Uterus (tissue), 4 donors: Measurements from ENCODE around the gene IFNA16. TPM values are rescaled to one million over a fixed set of nuclear protein-coding genes. Genes with fewer than 3 reads are reported as not detected.
"Not testable (repeated sequence)": the region's sequence is repeated elsewhere in the genome, so short reads cannot be mapped to it uniquely, and the experiment has no call there.

ENCODE experiments used
- DNase-seq, 2 donors: peaks; one replicate each; pipeline ENCODE4 v3.0.0-alpha.2; 2019 to 2020
- H3K27ac ChIP-seq, 2 donors: fragments of 200-600 bp; sonication (generic); 1 replicate in 1 of 2; 2 replicates in 1 of 2; pipeline ENCODE4 v1.5.1; 2016 to 2018
- H3K27me3 ChIP-seq, 2 donors: fragments of 200-600 bp; sonication (generic); one replicate each; pipeline ENCODE4 v1.5.1; 2018 to 2019; ENCODE audit warnings: control low read depth in 1 of 2
- H3K36me3 ChIP-seq, 2 donors: fragments of 200-600 bp; sonication (generic); one replicate each; pipeline ENCODE4 v1.5.1; 2019; ENCODE audit warnings: control low read depth in 1 of 2
- H3K4me1 ChIP-seq, 2 donors: fragments of 200-600 bp; sonication (generic); one replicate each; pipeline ENCODE4 v1.5.1; 2018 to 2019; ENCODE audit warnings: control low read depth in 1 of 2
- H3K4me3 ChIP-seq, 2 donors: fragments of 200-600 bp; sonication (generic); 1 replicate in 1 of 2; 2 replicates in 1 of 2; pipeline ENCODE4 v1.5.1; 2018 to 2019; ENCODE audit warnings: mild to moderate bottlenecking in 1 of 2
- H3K9me3 ChIP-seq, 2 donors: fragments of 200-600 bp; sonication (generic); one replicate each; pipeline ENCODE4 v1.5.1; 2019; ENCODE audit warnings: control low read depth in 1 of 2
- POLR2A ChIP-seq, 2 donors: fragments of 450-650 bp; IDR thresholded peaks; one replicate each; pipeline ENCODE4 v1.6.1; 2016; ENCODE audit warnings: antibody characterized with exemption in 2 of 2, mild to moderate bottlenecking in 1 of 2, moderate library complexity in 1 of 2
- intact Hi-C: fragments of 100-400 bp; cut with DNase I; formaldehyde crosslinking; loops from one replicate; pipeline ENCODE4 v1.15.1; 2023; ENCODE audit warnings: low total_unique reads
- total RNA-seq, 4 donors: library from RNA; depleted of rRNA in 3 of 4; stranded (reverse); fragments of >200 nt in 3 of 4; gene quantifications; one replicate each; pipeline versions ENCODE4 v1.1.0 to v1.2.4, GENCODE V29; 2014 to 2023
- TF ChIP-seq, protein P1 (sequence below), 4 experiments: fragments of 200-600 bp in 2 of 4; fragments of 450-650 bp in 2 of 4; sonication (generic) in 2 of 4; IDR thresholded peaks; one replicate each; pipeline ENCODE4 v1.5.1; 2016 to 2019; ENCODE audit warnings: antibody characterized with exemption in 4 of 4, mild to moderate bottlenecking in 2 of 4, moderate library complexity in 1 of 4
- donor health status: DM: yes; HTN: yes; CAD: no.

IFNA16 gene
- total RNA-seq, 4 donors from 2014 or later, result not detected

GRCh38 chr9:21210311-21210710 lies 6.8 kb downstream of the IFNA16 start:
- Histone ChIP-seq H3K4me3 (no peak overlapping the region), H3K4me1 (no peaks in the 10 kb centered on the region), H3K9me3 (no peaks in the 10 kb centered on the region), H3K27me3 (no peaks in the 10 kb centered on the region), H3K36me3 (no peaks in the 10 kb centered on the region), H3K27ac (no peak overlapping the region)
- intact Hi-C loops, result no loop called here
- no peak for DNase-seq
- no peak for TF ChIP-seq POLR2A (IDR thresholded peaks at IDR 0.05)
- TF ChIP-seq, protein P1, sequence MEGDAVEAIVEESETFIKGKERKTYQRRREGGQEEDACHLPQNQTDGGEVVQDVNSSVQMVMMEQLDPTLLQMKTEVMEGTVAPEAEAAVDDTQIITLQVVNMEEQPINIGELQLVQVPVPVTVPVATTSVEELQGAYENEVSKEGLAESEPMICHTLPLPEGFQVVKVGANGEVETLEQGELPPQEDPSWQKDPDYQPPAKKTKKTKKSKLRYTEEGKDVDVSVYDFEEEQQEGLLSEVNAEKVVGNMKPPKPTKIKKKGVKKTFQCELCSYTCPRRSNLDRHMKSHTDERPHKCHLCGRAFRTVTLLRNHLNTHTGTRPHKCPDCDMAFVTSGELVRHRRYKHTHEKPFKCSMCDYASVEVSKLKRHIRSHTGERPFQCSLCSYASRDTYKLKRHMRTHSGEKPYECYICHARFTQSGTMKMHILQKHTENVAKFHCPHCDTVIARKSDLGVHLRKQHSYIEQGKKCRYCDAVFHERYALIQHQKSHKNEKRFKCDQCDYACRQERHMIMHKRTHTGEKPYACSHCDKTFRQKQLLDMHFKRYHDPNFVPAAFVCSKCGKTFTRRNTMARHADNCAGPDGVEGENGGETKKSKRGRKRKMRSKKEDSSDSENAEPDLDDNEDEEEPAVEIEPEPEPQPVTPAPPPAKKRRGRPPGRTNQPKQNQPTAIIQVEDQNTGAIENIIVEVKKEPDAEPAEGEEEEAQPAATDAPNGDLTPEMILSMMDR (IDR thresholded peaks at IDR 0.05), result no peak

- DNase-seq, result not testable (repeated sequence)
Measured at GRCh38 chr9:21207043-21207442, 10.1 kb downstream of the IFNA16 start, which contains the start of gene IFNA10. TSS of gene IFNA10 (minus strand) at chr9:21207143. CDS start at chr9:21207097, 46 bp downstream.

DNA sequence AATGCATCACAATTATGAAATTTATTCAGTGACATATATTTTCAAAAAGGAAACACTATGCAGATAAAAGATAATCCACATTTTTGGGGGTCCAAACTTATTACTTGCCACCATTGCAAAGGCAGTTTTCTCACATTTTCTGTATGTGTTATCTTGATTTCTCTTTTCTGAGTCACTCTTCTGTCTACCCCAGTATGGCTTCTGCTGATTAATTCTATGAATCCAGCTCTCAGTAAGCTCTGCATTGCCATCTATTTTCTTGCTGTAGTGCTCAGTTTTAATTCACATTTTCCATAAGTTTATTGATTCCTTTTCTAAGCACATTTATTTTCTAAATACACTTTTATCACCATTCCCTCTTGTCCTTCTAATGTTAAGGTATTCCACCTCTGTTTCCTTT lies 11.9 kb downstream of the IFNA16 start:
- Histone ChIP-seq H3K27ac (no peak overlapping the region), H3K36me3 (no peaks in the 10 kb centered on the region), H3K9me3 (no peaks in the 10 kb centered on the region), H3K4me1 (no peaks in the 10 kb centered on the region), H3K4me3 (no peak overlapping the region), H3K27me3 (no peaks in the 10 kb centered on the region)
- TF ChIP-seq POLR2A (IDR thresholded peaks at IDR 0.05), result no peak
- TF ChIP-seq, protein P1 (IDR thresholded peaks at IDR 0.05), result no peak
- intact Hi-C loops, result no loop called here
- no peak for DNase-seq

More at GRCh38 chr9:21207043-21207442, 10.1 kb downstream of the IFNA16 start, which contains the start of gene IFNA10:
- H3K4me3 ChIP-seq, intact Hi-C loops, H3K9me3 ChIP-seq, H3K4me1 ChIP-seq, H3K27me3 ChIP-seq, H3K36me3 ChIP-seq, H3K27ac ChIP-seq: not testable (repeated sequence)

DNA sequence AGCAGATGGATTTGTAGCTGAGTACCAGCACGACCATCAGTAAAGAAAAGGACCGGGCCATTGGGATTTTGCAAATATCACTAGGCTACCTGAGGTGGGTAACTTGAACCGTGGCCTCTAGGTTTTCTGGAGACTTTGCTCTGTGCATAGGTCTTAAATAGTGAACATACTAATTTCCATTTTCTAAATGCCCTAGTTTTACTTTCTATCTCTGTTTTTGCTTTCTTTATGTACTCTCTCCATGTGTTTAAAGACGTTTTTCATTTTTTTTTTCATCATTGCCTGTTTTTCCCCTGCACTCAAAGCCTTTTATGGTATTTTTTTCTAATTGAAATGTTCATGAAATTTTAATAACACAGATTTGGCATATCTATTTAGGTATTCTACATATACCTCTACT lies 15.0 kb downstream of the IFNA16 start, which contains the start of gene IFNA7:
Gene IFNA7, minus strand, starts transcription at position 101 of the 400 bp plus-strand sequence. Its CDS starts 40 bp downstream, at position 61.
- H3K27me3 ChIP-seq, H3K9me3 ChIP-seq, intact Hi-C loops, H3K36me3 ChIP-seq, H3K4me1 ChIP-seq, H3K4me3 ChIP-seq, DNase-seq, H3K27ac ChIP-seq: not testable (repeated sequence)

DNA sequence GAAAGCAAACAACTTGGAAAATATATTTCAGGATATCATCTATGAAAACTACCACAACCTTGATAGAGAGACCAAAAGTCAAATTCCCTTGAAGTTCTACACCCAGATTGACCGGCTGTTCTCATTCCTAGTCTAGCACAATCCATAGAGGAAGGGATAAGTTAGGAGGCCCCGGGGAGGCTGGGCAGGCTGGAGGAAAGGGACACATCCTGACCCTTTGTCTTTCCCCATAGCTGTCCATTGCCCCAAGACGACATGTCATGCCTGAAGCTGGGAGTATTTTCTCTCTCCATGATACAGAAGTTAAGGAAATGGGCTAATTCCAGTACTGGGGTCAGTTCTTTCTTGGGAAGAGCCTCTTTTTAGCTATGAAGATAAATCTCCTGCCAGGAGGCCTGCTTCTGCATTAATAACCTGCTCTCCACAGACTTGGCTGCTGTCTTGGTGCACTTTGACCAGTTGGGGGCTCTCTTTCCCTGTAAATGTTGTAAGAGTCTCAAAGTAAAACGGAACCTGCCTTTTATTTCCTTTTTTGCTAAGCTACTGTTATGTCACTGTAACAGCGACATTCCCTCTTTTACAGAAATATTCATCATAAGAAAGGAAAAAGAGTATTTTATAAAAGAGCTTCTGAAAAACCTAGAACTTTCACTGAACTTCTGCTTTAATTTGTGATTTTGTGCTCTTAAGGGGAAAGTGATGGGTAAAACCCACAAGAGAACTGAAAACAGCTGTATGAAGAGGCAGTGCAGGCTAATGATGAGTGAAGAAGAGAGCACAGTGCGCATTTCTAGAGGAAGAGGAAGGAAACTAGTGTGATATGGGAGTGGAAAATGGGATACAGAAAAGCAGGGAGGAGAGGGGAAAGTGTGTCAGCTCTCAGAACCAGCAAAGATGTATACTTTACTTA lies 22.0 kb downstream of the IFNA16 start:
- intact Hi-C loops, H3K27ac ChIP-seq, DNase-seq, H3K4me3 ChIP-seq, H3K4me1 ChIP-seq, H3K36me3 ChIP-seq, H3K27me3 ChIP-seq, H3K9me3 ChIP-seq: not testable (repeated sequence)
- TF ChIP-seq, protein P1 (IDR thresholded peaks at IDR 0.05), result peak in 2 of 4 experiments; percentile 23 to 27

- H3K4me1 ChIP-seq, H3K36me3 ChIP-seq, H3K4me3 ChIP-seq, DNase-seq, H3K9me3 ChIP-seq, intact Hi-C loops, H3K27me3 ChIP-seq, H3K27ac ChIP-seq: not testable (repeated sequence)
Measured at GRCh38 chr9:21187487-21187886, 29.6 kb downstream of the IFNA16 start, which contains the start of gene IFNA4. TSS of gene IFNA4 (minus strand) at chr9:21187587. CDS start at chr9:21187531, 56 bp downstream.

DNA sequence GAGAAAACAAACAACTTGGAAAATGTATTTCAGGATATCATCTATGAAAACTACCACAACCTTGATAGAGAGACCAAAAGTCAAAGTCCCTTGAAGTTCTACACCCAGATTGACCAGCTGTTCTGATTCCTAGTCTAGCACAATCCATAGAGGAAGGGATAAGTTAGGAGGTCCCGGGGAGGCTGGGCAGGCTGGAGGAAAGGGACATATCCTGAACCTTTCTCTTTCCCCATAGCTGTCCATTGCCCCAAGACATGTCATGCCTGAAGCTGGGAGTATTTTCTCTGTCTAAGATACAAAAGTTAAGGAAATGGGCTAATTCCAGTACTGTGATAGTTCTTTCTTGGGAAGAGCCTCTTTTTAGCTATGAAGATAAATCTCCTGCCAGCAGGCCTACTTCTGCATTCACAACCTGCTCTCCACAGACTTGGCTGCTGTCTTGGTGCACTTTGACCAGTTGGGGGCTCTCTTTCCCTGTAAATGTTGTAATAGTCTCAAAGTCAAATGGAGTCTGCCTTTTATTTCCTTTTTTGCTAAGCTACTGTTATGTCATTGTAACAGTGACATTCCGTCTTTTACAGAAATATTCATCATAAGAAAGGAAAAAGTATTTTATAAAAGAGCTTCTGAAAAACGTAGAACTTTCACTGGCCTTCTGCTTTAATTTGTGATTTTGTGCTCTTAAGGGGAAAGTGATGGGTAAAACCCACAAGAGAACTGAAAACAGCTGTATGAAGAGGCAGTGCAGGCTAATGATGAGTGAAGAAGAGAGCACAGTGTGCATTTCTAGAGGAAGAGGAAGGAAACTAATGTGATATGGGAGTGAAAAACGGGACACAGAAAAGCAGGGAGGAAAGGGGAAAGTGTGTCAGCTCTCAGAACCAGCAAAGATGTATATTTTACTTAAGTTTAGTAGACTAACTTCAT lies 34.0 kb downstream of the IFNA16 start:
- intact Hi-C loops, DNase-seq: not testable (repeated sequence)

More for the DNA sequence above, 34.0 kb downstream of the IFNA16 start:
- not testable (repeated sequence) for H3K27me3 ChIP-seq, H3K36me3 ChIP-seq, H3K27ac ChIP-seq, H3K4me1 ChIP-seq, H3K9me3 ChIP-seq, H3K4me3 ChIP-seq
